Coronary artery (tissue), 2 donors: ENCODE data around the gene PRDM4.

Source experiments
- DNase-seq: peaks from one replicate; pipeline ENCODE4 v3.0.0-alpha.2; 2017; ENCODE audit warnings: low spot score
- H3K27ac ChIP-seq, 2 donors: fragments of 200-600 bp; sonication (generic); one replicate each; pipeline ENCODE4 v1.5.1; 2016 to 2019
- H3K4me3 ChIP-seq: fragments of 200-600 bp; sonication (generic); 2 replicates; pipeline ENCODE4 v1.5.1; 2016; ENCODE audit warnings: mild to moderate bottlenecking, moderate library complexity
- TF ChIP-seq, protein P1 (sequence below): fragments of 200-600 bp; sonication (generic); IDR thresholded peaks from one replicate; pipeline ENCODE4 v1.5.1; 2019; ENCODE audit warnings: antibody characterized with exemption

Gene PRDM4

DNA sequence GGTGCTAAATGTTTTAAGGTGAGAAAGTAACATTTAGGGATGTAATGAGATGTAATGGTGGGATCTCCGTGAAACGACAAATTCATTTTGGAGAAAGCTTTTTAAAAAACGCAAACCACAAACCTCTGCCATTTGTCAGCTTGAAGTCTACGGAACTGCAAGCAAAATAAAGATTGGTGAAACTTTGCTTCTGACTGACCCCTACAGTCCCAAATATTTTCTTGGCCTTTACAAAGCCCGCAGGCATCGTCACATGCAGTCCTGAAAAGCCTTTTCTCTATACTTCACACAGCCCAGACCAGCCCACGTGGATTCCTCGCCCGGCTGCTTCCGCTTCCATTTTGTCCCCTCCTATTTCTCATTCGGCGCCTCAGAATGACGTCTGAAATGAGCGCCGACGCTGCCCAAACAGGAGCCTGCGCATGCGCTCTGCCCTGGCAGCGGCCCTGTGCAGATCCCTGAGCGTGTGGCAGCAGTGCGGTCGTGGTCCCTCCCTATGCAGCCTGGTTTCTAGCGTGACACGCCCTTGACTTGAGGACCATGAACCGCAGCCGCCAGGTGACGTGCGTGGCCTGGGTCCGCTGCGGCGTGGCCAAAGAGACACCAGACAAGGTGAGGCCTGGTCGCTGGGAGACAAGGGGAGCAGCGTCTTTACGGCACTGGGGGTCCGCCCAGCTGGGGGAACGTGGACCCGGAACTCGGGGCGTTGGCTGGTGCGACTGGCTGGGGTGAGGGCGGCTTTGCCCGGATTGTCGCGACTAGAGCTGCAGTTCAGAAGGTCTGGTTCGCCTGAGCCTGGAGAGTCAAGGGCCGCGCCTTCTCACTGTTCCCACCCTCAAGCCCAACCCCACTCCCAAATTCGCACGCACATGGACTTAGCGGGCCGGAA, 75.3 kb downstream of the PRDM4 start, which contains the start of gene PWP1:
Gene PWP1, plus strand, starts transcription at position 440 of the 889 bp plus-strand sequence. Its CDS starts 101 bp downstream, at position 541.
- Histone ChIP-seq H3K4me3 (peak within 1 kb of the TSS; percentile 86), H3K27ac (peak within 1 kb of the TSS; percentile 72)
- DNase-seq, result peak; percentile 95
- TF ChIP-seq, protein P1, sequence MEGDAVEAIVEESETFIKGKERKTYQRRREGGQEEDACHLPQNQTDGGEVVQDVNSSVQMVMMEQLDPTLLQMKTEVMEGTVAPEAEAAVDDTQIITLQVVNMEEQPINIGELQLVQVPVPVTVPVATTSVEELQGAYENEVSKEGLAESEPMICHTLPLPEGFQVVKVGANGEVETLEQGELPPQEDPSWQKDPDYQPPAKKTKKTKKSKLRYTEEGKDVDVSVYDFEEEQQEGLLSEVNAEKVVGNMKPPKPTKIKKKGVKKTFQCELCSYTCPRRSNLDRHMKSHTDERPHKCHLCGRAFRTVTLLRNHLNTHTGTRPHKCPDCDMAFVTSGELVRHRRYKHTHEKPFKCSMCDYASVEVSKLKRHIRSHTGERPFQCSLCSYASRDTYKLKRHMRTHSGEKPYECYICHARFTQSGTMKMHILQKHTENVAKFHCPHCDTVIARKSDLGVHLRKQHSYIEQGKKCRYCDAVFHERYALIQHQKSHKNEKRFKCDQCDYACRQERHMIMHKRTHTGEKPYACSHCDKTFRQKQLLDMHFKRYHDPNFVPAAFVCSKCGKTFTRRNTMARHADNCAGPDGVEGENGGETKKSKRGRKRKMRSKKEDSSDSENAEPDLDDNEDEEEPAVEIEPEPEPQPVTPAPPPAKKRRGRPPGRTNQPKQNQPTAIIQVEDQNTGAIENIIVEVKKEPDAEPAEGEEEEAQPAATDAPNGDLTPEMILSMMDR, result no peak

- Histone ChIP-seq H3K4me3 (peak overlapping the region; percentile 86), H3K27ac (no peak overlapping the region)
- TF ChIP-seq, protein P1, result no peak
- no peak for DNase-seq
Observed at GRCh38 chr12:107684990-107685359, 76.0 kb downstream of the PRDM4 start.

DNA sequence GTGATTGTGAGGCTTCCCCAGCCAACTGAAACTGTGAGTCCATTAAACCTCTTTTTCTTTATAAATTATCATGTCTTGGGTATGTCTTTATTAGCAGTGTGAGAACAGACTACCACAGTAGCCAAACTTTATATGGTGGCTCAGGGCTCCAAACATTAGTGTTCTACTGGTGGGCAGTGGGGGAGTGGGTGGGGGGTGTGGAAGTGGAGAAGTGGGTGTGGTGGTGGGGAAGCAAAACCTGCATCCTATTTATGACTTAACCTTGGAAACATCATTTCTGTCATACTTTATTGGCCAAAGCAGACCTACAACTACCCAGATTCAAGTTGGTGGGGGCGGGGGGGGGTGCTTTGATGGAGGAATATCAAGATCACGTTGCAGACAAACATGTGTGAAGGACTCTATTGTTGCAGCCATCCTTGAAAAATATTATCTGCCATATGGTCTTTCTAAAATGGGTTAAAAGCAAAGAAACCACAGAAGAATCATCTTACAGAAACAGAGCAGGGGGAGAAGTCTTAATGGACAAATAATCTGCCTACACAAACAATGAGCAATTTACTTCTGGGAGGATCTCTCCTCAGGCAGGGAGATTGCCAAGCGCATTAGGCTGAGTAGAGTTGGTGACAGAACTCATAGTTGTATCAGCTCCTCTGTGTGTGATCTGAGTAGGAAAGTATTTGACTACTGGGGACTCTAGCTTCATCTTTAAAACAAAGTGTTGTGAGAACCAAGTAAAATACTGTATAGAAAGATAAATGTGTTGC, 76.7 kb downstream of the PRDM4 start:
- H3K27ac ChIP-seq, result no peak overlapping the region
- no peak overlapping the region for H3K4me3 ChIP-seq
- DNase-seq, result no peak
- TF ChIP-seq, protein P1, result no peak
